Spleen (tissue), 7 donors: Measurements from ENCODE around the gene SPI1.
A peak's percentile ranks its signal among the peaks of the same experiment; 100 is the strongest.

ENCODE experiments used
- POLR2A ChIP-seq, 3 donors: fragments of 450-650 bp; IDR thresholded peaks; one replicate each; pipeline ENCODE4 v1.5.1; 2017; ENCODE audit warnings: antibody characterized with exemption in 3 of 3, mild to moderate bottlenecking in 1 of 3
- POLR2AphosphoS5 ChIP-seq, 3 donors: sonication (generic); formaldehyde crosslinking; IDR thresholded peaks; one replicate each; pipeline ENCODE4 v1.5.1; 2017; ENCODE audit warnings: antibody characterized with exemption in 3 of 3
- TF ChIP-seq, protein P1 (sequence below), 11 experiments: fragments of 200-600 bp in 7 of 11; fragments of 450-650 bp in 4 of 11; sonication (generic) in 4 of 11; IDR thresholded peaks in 8 of 11; conservative IDR thresholded peaks in 3 of 11; 1 replicate in 7 of 11; 2 replicates in 4 of 11; pipeline versions ENCODE4 v1.4.0 to v1.8.0; 2016 to 2021; ENCODE audit warnings: antibody characterized with exemption in 11 of 11, inconsistent platforms in 4 of 11, mild to moderate bottlenecking in 1 of 11
- donor health status: DM: no; HTN: no; CAD: no; lungs with moderate emphysema.
- donor health status: DM: no; HTN: no; CAD: no.
- donor health status: DM: no; HTN: no; CAD: no.

DNA sequence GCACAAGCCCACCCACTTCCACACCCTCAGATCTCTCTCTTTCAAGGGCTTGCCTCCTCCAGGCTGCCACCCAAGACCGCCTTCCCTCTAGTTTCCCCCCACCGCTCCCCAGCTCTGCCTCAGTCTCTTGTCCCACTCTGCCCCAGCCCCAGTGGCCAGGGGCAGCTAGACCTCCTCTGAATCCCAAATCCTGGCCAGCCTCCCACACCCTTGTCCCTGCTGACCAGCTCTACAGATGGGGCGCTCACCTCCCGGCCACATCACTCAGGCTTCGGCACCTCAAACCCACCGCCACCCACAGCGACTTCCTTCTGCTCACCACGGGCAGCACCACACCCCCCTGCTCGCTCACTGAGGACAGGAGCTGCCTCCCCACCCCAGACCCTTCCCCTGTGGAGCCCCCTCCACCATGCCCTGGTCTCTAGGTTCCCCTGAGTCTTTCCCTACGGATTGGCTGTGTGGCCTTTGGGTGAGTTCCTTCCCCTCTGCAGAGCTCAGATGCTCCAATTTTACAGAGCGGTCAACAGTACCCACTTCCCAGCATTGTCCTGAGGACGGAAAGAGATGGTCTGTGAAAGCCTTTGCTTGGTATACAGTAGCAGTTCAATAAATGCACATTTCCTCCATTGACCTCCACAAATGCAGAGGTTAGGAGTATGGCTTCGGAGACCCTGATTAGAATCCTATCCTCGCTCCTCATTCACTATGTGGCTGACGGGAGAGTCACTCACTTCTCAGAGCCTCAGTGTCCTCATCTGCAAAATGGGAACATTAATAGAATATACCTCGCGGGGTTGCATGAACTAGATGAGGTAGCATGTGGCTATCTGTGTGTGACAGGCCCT is 11.5 kb upstream of the SPI1 start:
- TF ChIP-seq, protein P1, sequence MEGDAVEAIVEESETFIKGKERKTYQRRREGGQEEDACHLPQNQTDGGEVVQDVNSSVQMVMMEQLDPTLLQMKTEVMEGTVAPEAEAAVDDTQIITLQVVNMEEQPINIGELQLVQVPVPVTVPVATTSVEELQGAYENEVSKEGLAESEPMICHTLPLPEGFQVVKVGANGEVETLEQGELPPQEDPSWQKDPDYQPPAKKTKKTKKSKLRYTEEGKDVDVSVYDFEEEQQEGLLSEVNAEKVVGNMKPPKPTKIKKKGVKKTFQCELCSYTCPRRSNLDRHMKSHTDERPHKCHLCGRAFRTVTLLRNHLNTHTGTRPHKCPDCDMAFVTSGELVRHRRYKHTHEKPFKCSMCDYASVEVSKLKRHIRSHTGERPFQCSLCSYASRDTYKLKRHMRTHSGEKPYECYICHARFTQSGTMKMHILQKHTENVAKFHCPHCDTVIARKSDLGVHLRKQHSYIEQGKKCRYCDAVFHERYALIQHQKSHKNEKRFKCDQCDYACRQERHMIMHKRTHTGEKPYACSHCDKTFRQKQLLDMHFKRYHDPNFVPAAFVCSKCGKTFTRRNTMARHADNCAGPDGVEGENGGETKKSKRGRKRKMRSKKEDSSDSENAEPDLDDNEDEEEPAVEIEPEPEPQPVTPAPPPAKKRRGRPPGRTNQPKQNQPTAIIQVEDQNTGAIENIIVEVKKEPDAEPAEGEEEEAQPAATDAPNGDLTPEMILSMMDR (IDR thresholded peaks at IDR 0.05 in 8 of 11, conservative IDR thresholded peaks at IDR 0.05 in 3 of 11) = no peak
- TF ChIP-seq POLR2A (IDR thresholded peaks at IDR 0.05) (no peak), POLR2AphosphoS5 (IDR thresholded peaks at IDR 0.05) (peak in 1 of 3 donors; percentile 40)
